Right forelimb (tissue), 1 donor: ENCODE measurements around the gene NAV3.

Source experiments
- DNase-seq: peaks from one replicate; pipeline ENCODE4 v3.0.0-alpha.2; 2018

NAV3 gene

DNA sequence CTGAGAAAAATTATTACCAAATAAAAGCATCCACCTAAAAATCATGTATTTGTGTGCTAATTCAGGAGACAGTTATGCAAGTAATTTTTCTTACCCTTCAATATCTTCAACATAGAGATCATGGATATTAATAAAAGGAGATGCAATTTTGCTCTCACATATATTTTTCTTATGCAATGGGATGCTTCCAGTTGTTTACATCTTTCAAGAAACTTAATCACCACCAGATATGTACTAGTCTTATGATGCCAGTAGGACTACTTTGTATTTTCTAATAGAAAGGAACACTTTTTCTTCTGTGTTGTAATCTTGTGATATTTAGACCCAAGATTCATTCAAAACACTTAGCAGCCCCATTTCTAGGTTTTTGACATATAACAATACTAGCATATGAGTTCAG lies 107.6 kb downstream of the NAV3 start:
- DNase-seq: no peak

GRCh38 chr12:77940011-77940423 lies 109.3 kb downstream of the NAV3 start:
- no peak for DNase-seq

DNA sequence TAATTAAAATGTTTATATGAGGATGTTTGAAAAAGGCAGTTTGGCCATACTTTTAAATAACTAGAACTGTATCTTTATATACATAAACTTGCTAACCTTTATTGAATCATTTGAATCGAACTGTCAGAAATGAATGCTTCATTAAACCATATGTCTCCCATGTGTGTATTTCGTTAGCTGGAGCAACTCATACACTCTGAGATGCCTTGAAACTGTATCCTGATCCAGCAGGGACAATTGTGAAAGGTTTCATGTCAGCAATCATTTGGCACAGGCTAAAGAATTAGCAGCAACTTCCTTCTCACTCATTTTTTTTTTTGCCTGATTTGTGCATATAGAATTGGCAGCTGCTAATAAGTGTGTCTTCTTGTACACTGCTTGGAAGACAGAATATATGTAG lies 109.9 kb downstream of the NAV3 start:
- no peak for DNase-seq

DNA sequence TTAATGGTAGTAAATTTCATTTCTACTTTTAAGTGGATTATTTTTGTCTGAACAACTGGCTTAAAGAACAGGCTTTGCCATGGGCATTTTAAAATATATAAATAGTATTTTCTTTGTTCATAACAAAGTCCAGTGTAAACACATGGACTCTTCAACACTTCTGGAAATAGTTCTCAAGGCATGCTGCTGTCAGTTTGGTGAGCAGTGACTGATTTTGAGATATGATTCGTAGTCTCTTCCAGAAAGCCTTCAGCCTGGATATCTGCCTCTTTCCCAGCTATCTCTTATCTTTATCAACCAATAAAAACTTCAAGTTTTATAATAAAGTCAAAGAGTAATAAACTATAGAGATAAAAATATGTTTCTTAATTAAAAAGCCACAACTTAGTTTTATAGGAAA lies 110.7 kb downstream of the NAV3 start:
- no peak for DNase-seq

GRCh38 chr12:77943466-77943865 lies 112.8 kb downstream of the NAV3 start:
- no peak for DNase-seq

GRCh38 chr12:77946541-77947061 lies 115.9 kb downstream of the NAV3 start:
- no peak for DNase-seq

DNA sequence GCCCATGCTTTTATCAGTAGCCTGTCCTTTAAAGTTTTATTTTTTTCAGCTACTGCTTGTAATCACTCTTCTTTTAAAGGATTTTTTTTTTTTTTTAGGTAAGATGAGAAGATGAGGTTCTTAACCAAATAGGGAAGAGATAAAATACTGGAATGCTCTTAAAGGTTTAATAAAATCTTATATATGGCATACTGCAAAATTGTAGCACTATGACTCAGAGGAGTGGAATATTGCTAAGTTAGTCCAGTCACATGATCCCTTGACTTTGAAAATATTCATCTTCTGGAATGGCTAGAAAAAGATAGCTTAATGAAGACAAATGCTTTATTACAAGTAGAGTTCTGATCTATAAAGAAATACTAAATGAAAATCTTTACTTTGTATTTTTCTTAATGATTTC lies 116.6 kb downstream of the NAV3 start:
- DNase-seq: no peak

- no peak for DNase-seq
These were observed 117.1 kb downstream of the NAV3 start for GRCh38 chr12:77947746-77948145.

DNA sequence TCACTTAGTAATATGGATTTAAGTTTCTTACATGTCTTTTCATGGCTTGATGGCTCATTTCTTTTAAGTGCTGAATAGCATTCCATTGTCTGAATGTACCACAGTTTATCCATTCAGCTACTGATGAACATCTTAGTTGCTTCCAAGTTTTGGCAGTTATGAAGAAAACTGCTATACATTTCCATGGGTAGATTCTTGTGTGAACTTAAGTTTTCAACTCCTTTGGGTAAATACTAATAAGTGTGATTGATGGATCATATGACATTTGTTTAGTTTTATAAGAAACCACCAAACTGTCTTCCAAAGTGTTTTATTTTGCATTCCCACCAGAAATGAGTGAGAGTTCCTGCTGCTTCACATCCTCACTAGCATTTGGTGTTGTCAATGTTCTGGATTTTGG lies 119.2 kb downstream of the NAV3 start:
- DNase-seq: no peak

GRCh38 chr12:77953528-77954205 lies 123.0 kb downstream of the NAV3 start:
- DNase-seq: no peak

GRCh38 chr12:77954206-77954555 lies 123.5 kb downstream of the NAV3 start:
- no peak for DNase-seq

GRCh38 chr12:77957062-77957461 lies 126.4 kb downstream of the NAV3 start:
- no peak for DNase-seq

DNA sequence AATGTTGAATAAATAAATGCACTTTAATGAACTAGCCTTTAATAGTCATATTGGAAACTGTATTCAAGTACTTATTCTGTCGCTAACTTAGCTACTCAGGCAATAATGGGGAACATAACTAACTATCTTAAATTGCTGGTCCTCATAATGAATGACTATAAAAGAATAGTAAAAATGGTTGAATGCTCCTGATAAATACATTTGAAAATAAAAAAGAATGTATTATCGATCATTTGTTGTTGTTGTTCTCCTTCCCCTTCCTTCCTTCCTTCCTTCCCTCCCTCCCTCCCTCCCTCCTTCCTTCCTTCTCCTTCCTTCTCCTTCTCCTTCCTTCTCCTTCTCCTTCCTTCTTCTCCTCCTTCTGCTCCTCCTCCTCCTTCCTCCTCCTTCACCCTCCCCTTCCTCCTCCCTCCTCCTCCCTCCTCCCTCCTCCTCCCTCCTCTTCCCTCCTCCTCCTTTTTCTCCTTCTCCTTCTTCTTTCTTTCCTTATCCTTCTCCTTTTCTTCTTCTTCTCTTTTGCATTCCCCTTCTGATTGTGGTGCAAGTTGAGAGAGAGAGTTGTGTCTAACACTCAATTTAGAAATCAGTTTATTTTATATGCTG lies 133.0 kb downstream of the NAV3 start:
- DNase-seq: no peak

DNA sequence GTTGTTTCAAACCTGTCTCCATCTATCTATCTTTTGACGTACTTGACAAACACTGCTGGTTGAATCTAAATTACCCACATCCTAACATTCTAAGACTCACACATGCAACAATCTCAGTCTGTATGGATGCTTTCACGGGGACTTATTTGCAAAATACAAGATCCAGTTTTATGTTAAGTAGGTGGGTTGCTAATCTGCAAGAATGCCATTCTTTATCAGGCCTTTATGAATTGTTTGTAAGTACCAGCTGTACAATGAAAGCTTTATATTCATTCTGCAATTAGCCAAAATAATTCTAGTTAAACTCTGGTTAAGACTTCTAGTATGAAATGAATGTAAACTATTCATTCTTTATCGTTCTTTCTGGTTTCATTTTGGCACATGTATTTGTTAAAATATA lies 135.1 kb downstream of the NAV3 start:
- DNase-seq: no peak

- no peak for DNase-seq
These were observed 137.3 kb downstream of the NAV3 start for GRCh38 chr12:77968021-77968420.

- DNase-seq: no peak
These were observed 137.9 kb downstream of the NAV3 start for GRCh38 chr12:77968571-77968970.

DNA sequence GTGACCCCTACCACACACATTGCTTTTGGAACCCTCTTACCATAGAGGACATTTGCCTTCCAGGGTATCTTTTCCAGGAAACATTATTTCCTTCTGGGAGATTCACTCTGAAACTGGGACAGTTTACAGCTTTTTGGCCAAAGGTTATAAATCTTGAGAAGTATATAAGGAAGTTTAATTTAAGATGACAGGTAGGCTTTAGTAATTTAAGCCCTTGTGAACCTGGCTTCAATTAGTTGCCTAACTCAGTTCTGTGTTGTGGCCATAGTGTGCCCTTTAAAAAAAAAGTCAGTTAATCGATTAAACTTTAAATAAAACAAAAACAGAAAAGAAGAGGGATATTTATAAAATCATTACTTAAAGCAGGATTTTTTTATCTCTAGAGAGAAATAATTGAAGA lies 142.9 kb downstream of the NAV3 start:
- DNase-seq: no peak

GRCh38 chr12:77974645-77975044 lies 144.0 kb downstream of the NAV3 start:
- no peak for DNase-seq

GRCh38 chr12:77979597-77980250 lies 149.0 kb downstream of the NAV3 start:
- no peak for DNase-seq

DNA sequence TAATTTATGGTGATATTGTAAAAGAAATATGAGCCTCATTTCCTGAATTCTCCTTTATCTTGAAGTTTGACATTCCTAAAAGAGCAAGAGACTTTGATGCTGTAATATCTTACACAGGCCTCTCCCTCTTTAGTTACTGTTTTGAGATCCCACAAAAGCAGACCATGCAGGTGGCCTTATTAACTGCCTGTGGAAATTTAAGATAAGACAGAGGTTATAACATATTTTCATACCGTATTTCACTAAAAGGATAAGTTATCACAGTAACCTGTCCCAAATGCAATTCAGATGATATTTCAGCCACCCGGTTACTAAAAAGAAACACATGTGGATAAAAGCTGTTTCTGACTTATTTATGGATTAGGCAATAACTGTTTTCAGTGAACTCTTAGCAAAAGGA lies 150.1 kb downstream of the NAV3 start:
- DNase-seq: no peak

GRCh38 chr12:77983859-77984258 lies 153.2 kb downstream of the NAV3 start:
- DNase-seq: no peak

DNA sequence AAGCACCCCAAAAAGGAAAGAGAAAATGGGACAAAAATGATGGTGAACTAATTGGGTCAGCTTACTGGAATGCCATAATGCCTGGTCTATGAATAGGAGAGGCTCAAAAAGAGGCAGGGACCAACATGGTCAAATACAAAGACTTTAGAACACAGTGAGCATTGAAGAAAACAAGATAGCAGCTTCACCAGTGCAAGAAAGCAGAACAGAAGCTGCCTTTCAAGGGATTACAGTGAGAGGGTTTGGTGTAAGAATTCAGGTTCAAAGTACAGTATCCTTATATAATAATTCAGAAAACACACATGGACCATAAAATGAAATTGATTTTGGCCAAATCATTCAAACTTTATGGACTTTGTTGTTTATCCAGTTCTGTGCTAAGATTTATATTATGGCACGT lies 162.1 kb downstream of the NAV3 start:
- no peak for DNase-seq

DNA sequence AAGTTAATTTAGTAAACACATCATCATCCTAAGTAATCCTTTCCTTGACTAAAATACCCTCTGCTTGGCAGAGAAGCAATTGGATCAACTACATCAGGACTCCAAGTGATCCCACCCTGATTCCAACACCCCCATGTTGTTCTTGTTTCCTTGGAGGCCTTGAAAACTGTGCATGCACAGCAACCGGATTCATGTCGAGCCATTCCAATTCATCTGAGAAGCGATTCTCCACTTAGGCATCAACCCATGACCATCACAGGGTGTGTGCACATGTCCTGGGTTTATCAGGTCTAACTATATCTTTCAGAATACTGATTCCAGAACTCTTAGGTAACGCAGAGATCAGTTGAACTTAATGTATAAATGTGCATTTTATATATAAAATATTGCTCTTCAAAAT lies 163.0 kb downstream of the NAV3 start:
- DNase-seq: no peak

DNA sequence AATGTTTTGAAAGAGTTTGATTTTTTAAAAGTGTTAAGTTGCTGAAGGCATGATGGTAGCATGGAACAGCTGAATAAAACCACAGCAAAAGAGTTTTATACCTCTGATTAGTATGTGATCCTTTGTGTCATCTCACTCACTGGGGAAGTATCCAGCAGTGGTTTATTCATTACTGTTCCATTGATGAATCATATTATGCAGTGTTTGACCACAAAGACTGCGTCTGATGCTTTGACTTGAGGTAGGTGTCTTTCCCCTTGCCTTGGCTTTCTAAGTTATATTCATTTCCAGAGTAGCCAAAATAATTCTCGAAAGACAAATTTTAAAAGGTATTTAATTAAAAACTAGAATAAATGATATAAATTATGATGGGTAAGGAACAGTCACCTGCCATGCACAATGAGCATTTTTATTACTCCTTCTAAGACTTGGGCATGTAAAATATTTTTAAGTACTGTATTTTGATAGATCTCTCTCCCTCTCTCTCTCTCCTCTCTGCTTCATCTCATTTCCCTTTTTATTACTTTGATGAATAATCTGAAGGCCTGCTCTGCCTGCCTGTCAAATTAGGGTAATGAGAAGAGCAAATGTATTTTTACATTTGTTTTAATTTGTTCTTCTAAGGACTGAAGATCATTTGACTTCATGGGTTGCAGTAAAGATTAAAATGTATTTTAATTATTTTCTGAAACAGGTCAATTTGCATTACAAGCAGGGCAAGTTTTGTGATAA lies 164.9 kb downstream of the NAV3 start:
- no peak for DNase-seq
